ENCODE data around the gene SYNGR3.

Gene SYNGR3

DNA sequence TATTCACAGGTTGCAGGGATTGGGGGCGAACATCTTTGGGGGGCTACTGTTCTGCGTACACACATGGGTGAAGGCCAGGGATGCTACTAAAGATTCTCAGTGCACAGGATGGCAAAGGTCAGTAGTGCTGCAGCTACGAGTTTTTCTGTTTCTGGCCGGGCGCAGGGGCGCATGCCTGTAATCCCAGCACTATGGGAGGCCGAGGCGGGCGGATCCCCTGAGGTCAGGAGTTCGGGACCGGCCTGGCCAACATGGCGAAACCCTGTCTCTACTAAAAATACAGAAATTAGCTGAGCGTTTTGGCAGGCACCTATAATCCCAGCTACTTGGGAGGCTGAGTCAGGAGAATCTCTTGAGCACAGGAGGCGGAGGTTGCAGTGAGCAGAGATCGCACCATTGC is 23.8 kb downstream of the SYNGR3 start:
- ChIA-PET POLR2A (interaction anchor here (1.2 to 1.6 kb wide), 2 partner anchors 140 to 142 kb away, joined by 3 to 4 read pairs; partner anchors contain the start of gene TRAF7), CTCF (no interaction called here)
- no peak for TF ChIP-seq FOXK2 (IDR thresholded peaks at IDR 0.05)
- TF ChIP-seq ARNT (IDR thresholded peaks at IDR 0.05): no peak
- TF ChIP-seq HDGF (IDR thresholded peaks at IDR 0.05; ENCODE audit: borderline replicate concordance): no peak
- no peak for TF ChIP-seq TARDBP (IDR thresholded peaks at IDR 0.05)
- no peak for TF ChIP-seq L3MBTL2 (conservative IDR thresholded peaks at IDR 0.05)
- no peak for TF ChIP-seq LEF1 (IDR thresholded peaks at IDR 0.05; ENCODE audit: borderline replicate concordance)
- no peak for TF ChIP-seq SP1 (IDR thresholded peaks at IDR 0.05)
- TF ChIP-seq PKNOX1 (IDR thresholded peaks at IDR 0.05): no peak
- no peak for DNase-seq (ENCODE audit: extremely low spot score)

DNA sequence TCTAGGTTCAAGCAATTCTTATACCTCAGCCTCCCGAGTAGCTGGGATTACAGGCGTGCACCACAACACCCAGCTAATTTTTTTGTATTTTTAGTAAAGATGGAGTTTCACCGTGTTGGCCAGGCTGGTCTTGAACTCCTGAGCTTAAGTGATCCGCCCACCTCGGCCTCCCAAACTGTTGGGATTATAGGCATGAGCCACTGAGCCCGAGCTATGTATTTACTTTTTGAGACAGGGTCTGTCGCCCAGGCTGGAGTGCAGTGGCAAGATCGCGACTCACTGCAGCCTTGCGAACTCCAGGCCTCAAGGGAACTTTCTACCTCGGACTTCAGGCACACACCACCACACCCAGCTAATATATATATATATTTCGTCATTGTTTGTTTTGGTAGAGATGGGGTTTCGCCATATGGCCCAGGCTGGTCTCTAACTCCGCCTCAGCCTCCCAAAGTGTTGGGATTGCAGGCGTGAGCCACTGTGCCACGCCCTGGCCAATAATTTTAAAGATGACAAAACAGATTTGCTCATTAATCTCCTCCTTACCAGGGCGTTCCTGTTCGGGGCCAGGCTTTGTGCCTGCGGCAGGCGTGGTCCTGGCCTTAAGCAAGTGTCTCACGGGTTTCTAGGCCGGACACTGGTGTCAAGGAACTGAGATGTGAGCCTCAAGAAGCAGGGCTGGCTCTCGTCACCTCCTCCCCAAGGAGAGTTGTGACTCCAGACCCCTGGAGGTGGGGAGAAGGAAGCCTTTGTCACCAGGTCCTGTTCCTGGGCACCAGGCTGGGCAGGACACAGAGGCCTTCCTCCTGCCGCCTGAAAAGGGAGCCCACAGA is 25.6 kb downstream of the SYNGR3 start:
- ChIA-PET POLR2A (interaction anchor here (0.8 to 1.8 kb wide), 6 partner anchors 10 to 140 kb away, joined by 3 to 7 read pairs (median 5); partner anchors contain the start of genes RPS2 and TRAF7), CTCF (no interaction called here)

DNA sequence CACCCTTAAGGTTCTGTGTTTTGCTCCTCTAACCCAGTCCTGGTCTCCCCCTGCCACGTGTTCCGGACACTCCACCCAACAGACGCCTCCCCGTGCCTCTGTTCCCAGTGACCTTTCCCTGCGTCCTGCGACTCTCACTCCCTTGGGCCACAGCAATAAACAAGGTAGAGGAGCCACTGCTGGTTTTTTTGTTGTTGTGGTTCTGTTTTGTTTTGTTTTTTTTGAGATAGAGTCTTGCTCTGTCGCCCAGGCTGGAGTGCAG is 26.1 kb downstream of the SYNGR3 start:
- POLR2A ChIA-PET: interaction anchor here (0.6 to 1.4 kb wide), 8 partner anchors 8 to 139 kb away, joined by 3 to 9 read pairs (median 4); partner anchors contain the start of genes RPS2 and TRAF7
- CTCF ChIA-PET: interaction anchor here (0.6 to 1.3 kb wide), 8 partner anchors 12 to 135 kb away, joined by 3 to 8 read pairs (median 4); partner anchors contain the start of genes NTHL1 and TSC2
- DNase-seq (ENCODE audit: extremely low spot score): no peak
- TF ChIP-seq ARNT (IDR thresholded peaks at IDR 0.05) (no peak), FOXM1 (IDR thresholded peaks at IDR 0.05; ENCODE audit: borderline replicate concordance) (no peak), ELF4 (IDR thresholded peaks at IDR 0.05) (no peak)

More for the DNA sequence above, 25.6 kb downstream of the SYNGR3 start:
- DNase-seq (ENCODE audit: extremely low spot score): no peak
- TF ChIP-seq ZNF384 (IDR thresholded peaks at IDR 0.05) (no peak), HDGF (IDR thresholded peaks at IDR 0.05; ENCODE audit: borderline replicate concordance) (0 out of 2 replicates have a peak, but pooled peaks have one; percentile 64)

- ChIA-PET POLR2A (interaction anchor here (0.6 to 1.4 kb wide), 5 partner anchors 8 to 139 kb away, joined by 3 to 9 read pairs (median 3); partner anchors contain the start of genes RPS2 and TRAF7), CTCF (interaction anchor here (0.6 to 1.3 kb wide), 10 partner anchors 12 to 134 kb away, joined by 3 to 8 read pairs (median 3); partner anchors contain the start of genes NTHL1 and TSC2)
- TF ChIP-seq HDGF (IDR thresholded peaks at IDR 0.05; ENCODE audit: borderline replicate concordance) (no peak), CTBP1 (IDR thresholded peaks at IDR 0.05; ENCODE audit: borderline replicate concordance) (no peak), ARNT (IDR thresholded peaks at IDR 0.05) (no peak), ELF4 (IDR thresholded peaks at IDR 0.05) (no peak), LEF1 (IDR thresholded peaks at IDR 0.05; ENCODE audit: borderline replicate concordance) (no peak), TARDBP (IDR thresholded peaks at IDR 0.05) (no peak), ZNF384 (IDR thresholded peaks at IDR 0.05) (no peak)
- DNase-seq (ENCODE audit: extremely low spot score): no peak
Observed at GRCh38 chr16:2016407-2016922, 26.7 kb downstream of the SYNGR3 start.

- ChIA-PET CTCF (no interaction called here), POLR2A (interaction anchor here (1.4 to 1.9 kb wide), 2 partner anchors 10 to 136 kb away, joined by 3 to 5 read pairs; partner anchors contain the start of gene TRAF7)
- TF ChIP-seq L3MBTL2 (conservative IDR thresholded peaks at IDR 0.05) (no peak), CTBP1 (IDR thresholded peaks at IDR 0.05; ENCODE audit: borderline replicate concordance) (no peak), TARDBP (IDR thresholded peaks at IDR 0.05) (no peak), LEF1 (IDR thresholded peaks at IDR 0.05; ENCODE audit: borderline replicate concordance) (no peak), SP1 (IDR thresholded peaks at IDR 0.05) (no peak), FOXK2 (IDR thresholded peaks at IDR 0.05) (no peak), SUZ12 (IDR thresholded peaks at IDR 0.05) (no peak), ARNT (IDR thresholded peaks at IDR 0.05) (no peak), BHLHE40 (IDR thresholded peaks at IDR 0.05; ENCODE audit: borderline replicate concordance) (no peak), ELF4 (IDR thresholded peaks at IDR 0.05) (no peak), ZNF384 (IDR thresholded peaks at IDR 0.05) (no peak), FOXA1 (IDR thresholded peaks at IDR 0.05) (no peak), FOXM1 (IDR thresholded peaks at IDR 0.05; ENCODE audit: borderline replicate concordance) (no peak)
- DNase-seq (ENCODE audit: extremely low spot score): no peak
Observed at GRCh38 chr16:2019518-2019920, 29.7 kb downstream of the SYNGR3 start, which contains the start of gene NPW. NPW (plus strand) TSS chr16:2019785.

DNA sequence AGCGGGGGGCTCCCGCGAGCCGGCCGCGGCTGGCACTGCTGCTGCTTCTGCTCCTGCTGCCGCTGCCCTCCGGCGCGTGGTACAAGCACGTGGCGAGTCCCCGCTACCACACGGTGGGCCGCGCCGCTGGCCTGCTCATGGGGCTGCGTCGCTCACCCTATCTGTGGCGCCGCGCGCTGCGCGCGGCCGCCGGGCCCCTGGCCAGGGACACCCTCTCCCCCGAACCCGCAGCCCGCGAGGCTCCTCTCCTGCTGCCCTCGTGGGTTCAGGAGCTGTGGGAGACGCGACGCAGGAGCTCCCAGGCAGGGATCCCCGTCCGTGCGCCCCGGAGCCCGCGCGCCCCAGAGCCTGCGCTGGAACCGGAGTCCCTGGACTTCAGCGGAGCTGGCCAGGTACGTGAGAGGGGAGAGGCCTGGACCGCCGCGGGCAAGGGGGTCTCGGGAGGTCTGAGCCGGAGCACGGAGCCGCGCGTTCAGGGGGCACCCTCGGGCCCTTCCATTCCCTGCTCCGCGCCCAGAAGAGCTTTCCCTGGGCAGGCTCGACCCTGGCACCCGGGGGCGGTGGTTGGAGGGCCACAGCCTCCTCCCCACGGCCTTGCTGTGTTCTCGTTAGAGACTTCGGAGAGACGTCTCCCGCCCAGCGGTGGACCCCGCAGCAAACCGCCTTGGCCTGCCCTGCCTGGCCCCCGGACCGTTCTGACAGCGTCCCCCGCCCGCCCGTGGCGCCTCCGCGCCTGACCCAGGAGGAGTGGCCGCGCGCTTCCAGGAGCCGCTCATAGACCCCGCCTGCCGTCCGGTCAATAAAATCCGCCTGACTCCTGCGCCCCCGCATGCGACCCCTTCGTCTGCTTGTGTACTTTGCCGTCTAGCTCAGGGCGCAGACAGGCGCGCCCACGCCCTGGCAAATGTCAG is 30.4 kb downstream of the SYNGR3 start:
- ChIA-PET POLR2A (interaction anchor here (1.4 to 1.9 kb wide), 2 partner anchors 11 to 135 kb away, joined by 3 to 5 read pairs; partner anchors contain the start of gene TRAF7), CTCF (interaction anchor here (0.6 kb wide), 1 partner anchor 421 kb away, joined by 3 read pairs; no protein-coding TSS in a partner anchor)
- DNase-seq (ENCODE audit: extremely low spot score): no peak
- no peak for TF ChIP-seq SUZ12 (IDR thresholded peaks at IDR 0.05)
- TF ChIP-seq NFRKB (IDR thresholded peaks at IDR 0.05): no peak
- TF ChIP-seq L3MBTL2 (conservative IDR thresholded peaks at IDR 0.05): no peak
- TF ChIP-seq FOXK2 (IDR thresholded peaks at IDR 0.05): no peak
- TF ChIP-seq PKNOX1 (IDR thresholded peaks at IDR 0.05): no peak
- no peak for TF ChIP-seq ELF4 (IDR thresholded peaks at IDR 0.05)
- TF ChIP-seq TARDBP (IDR thresholded peaks at IDR 0.05): no peak
- TF ChIP-seq SP1 (IDR thresholded peaks at IDR 0.05): no peak
- no peak for TF ChIP-seq CTBP1 (IDR thresholded peaks at IDR 0.05; ENCODE audit: borderline replicate concordance)
- TF ChIP-seq HDGF (IDR thresholded peaks at IDR 0.05; ENCODE audit: borderline replicate concordance): no peak
- no peak for TF ChIP-seq FOXA1 (IDR thresholded peaks at IDR 0.05)
- no peak for TF ChIP-seq ARNT (IDR thresholded peaks at IDR 0.05)
- no peak for TF ChIP-seq BHLHE40 (IDR thresholded peaks at IDR 0.05; ENCODE audit: borderline replicate concordance)

Data from HEK293T (cell line).